ENCODE results near the gene PPARA.

PPARA gene

GRCh38 chr22:46280999-46281623 is 130.8 kb downstream of the PPARA start:
- TF ChIP-seq EP300 (IDR thresholded peaks at IDR 0.05; ENCODE audit: borderline replicate concordance) = no peak
- no peak for TF ChIP-seq ZBTB7A (IDR thresholded peaks at IDR 0.05; ENCODE audit: low read depth)
- no peak for TF ChIP-seq YY1 (IDR thresholded peaks at IDR 0.05; ENCODE audit: low read depth)
- no peak for TF ChIP-seq TCF12 (IDR thresholded peaks at IDR 0.05; ENCODE audit: low read depth)
- no peak for TF ChIP-seq CEBPB (IDR thresholded peaks at IDR 0.05)
- no peak for TF ChIP-seq TEAD4 (IDR thresholded peaks at IDR 0.05)
- TF ChIP-seq FOXM1 (IDR thresholded peaks at IDR 0.05; ENCODE audit: borderline replicate concordance, low read depth) = no peak
- TF ChIP-seq RAD21 (IDR thresholded peaks at IDR 0.05; ENCODE audit: low read depth) = no peak
- no peak for TF ChIP-seq EGR1 (IDR thresholded peaks at IDR 0.05)
- TF ChIP-seq USF1 (IDR thresholded peaks at IDR 0.05) = no peak
- TF ChIP-seq CREB1 (IDR thresholded peaks at IDR 0.05; ENCODE audit: low read depth) = no peak
- TF ChIP-seq, protein P1, sequence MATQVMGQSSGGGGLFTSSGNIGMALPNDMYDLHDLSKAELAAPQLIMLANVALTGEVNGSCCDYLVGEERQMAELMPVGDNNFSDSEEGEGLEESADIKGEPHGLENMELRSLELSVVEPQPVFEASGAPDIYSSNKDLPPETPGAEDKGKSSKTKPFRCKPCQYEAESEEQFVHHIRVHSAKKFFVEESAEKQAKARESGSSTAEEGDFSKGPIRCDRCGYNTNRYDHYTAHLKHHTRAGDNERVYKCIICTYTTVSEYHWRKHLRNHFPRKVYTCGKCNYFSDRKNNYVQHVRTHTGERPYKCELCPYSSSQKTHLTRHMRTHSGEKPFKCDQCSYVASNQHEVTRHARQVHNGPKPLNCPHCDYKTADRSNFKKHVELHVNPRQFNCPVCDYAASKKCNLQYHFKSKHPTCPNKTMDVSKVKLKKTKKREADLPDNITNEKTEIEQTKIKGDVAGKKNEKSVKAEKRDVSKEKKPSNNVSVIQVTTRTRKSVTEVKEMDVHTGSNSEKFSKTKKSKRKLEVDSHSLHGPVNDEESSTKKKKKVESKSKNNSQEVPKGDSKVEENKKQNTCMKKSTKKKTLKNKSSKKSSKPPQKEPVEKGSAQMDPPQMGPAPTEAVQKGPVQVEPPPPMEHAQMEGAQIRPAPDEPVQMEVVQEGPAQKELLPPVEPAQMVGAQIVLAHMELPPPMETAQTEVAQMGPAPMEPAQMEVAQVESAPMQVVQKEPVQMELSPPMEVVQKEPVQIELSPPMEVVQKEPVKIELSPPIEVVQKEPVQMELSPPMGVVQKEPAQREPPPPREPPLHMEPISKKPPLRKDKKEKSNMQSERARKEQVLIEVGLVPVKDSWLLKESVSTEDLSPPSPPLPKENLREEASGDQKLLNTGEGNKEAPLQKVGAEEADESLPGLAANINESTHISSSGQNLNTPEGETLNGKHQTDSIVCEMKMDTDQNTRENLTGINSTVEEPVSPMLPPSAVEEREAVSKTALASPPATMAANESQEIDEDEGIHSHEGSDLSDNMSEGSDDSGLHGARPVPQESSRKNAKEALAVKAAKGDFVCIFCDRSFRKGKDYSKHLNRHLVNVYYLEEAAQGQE (IDR thresholded peaks at IDR 0.05; ENCODE audit: low read depth) = no peak
- TF ChIP-seq MAX (IDR thresholded peaks at IDR 0.05) = no peak
- no peak for TF ChIP-seq NFIC (IDR thresholded peaks at IDR 0.05)

- TF ChIP-seq ZBTB7A (IDR thresholded peaks at IDR 0.05; ENCODE audit: low read depth) (no peak), CREB1 (IDR thresholded peaks at IDR 0.05; ENCODE audit: low read depth) (no peak), TEAD4 (IDR thresholded peaks at IDR 0.05) (no peak), EP300 (IDR thresholded peaks at IDR 0.05; ENCODE audit: borderline replicate concordance) (no peak), FOXM1 (IDR thresholded peaks at IDR 0.05; ENCODE audit: borderline replicate concordance, low read depth) (no peak), TCF12 (IDR thresholded peaks at IDR 0.05; ENCODE audit: low read depth) (no peak), CEBPB (IDR thresholded peaks at IDR 0.05) (no peak), USF1 (IDR thresholded peaks at IDR 0.05) (no peak), TAF1 (IDR thresholded peaks at IDR 0.05; ENCODE audit: low read depth) (no peak), EGR1 (IDR thresholded peaks at IDR 0.05) (no peak)
Measured at GRCh38 chr22:46281866-46282678, 131.7 kb downstream of the PPARA start.

DNA sequence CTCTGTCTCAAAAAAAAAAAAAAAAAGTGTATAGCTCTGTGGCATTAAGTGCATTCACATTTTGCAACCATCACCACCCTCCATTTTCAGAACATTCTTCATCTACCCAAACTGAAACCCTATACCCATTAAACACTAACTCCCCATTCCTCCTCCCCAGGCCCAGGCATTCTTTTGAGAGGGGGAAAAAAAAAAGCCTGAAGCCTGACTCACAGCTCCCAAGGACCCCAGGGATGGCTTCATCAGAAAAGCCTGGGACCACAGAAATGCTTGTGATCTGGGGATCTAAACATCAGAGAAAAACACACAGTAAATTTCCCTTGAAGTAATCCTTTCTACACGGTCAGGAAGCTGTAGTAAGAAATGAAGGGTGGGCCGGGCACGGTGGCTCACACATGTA is 135.7 kb downstream of the PPARA start:
- TF ChIP-seq MAX (IDR thresholded peaks at IDR 0.05) (no peak), TAF1 (IDR thresholded peaks at IDR 0.05; ENCODE audit: low read depth) (no peak), CREB1 (IDR thresholded peaks at IDR 0.05; ENCODE audit: low read depth) (no peak), CEBPB (IDR thresholded peaks at IDR 0.05) (no peak), EGR1 (IDR thresholded peaks at IDR 0.05) (no peak), FOXM1 (IDR thresholded peaks at IDR 0.05; ENCODE audit: borderline replicate concordance, low read depth) (no peak), TCF12 (IDR thresholded peaks at IDR 0.05; ENCODE audit: low read depth) (no peak), NFIC (IDR thresholded peaks at IDR 0.05) (no peak), EP300 (IDR thresholded peaks at IDR 0.05; ENCODE audit: borderline replicate concordance) (no peak), ZBTB7A (IDR thresholded peaks at IDR 0.05; ENCODE audit: low read depth) (no peak), USF1 (IDR thresholded peaks at IDR 0.05) (no peak), RAD21 (IDR thresholded peaks at IDR 0.05; ENCODE audit: low read depth) (no peak), TEAD4 (IDR thresholded peaks at IDR 0.05) (no peak), YY1 (IDR thresholded peaks at IDR 0.05; ENCODE audit: low read depth) (no peak)
- TF ChIP-seq, protein P1 (IDR thresholded peaks at IDR 0.05; ENCODE audit: low read depth) = no peak

- TF ChIP-seq MAX (IDR thresholded peaks at IDR 0.05) = no peak
- no peak for TF ChIP-seq TCF12 (IDR thresholded peaks at IDR 0.05; ENCODE audit: low read depth)
- TF ChIP-seq YY1 (IDR thresholded peaks at IDR 0.05; ENCODE audit: low read depth) = no peak
- TF ChIP-seq CREB1 (IDR thresholded peaks at IDR 0.05; ENCODE audit: low read depth) = no peak
- no peak for TF ChIP-seq EGR1 (IDR thresholded peaks at IDR 0.05)
- TF ChIP-seq TAF1 (IDR thresholded peaks at IDR 0.05; ENCODE audit: low read depth) = no peak
- no peak for TF ChIP-seq TEAD4 (IDR thresholded peaks at IDR 0.05)
- TF ChIP-seq NFIC (IDR thresholded peaks at IDR 0.05) = no peak
- no peak for TF ChIP-seq EP300 (IDR thresholded peaks at IDR 0.05; ENCODE audit: borderline replicate concordance)
- no peak for TF ChIP-seq CEBPB (IDR thresholded peaks at IDR 0.05)
- TF ChIP-seq ZBTB7A (IDR thresholded peaks at IDR 0.05; ENCODE audit: low read depth) = no peak
- TF ChIP-seq, protein P1 (IDR thresholded peaks at IDR 0.05; ENCODE audit: low read depth) = no peak
- no peak for TF ChIP-seq USF1 (IDR thresholded peaks at IDR 0.05)
- TF ChIP-seq FOXM1 (IDR thresholded peaks at IDR 0.05; ENCODE audit: borderline replicate concordance, low read depth) = no peak
- TF ChIP-seq RAD21 (IDR thresholded peaks at IDR 0.05; ENCODE audit: low read depth) = no peak
Measured at GRCh38 chr22:46286941-46287872, 136.9 kb downstream of the PPARA start.
